ENCODE measurements around the gene NTPCR. TPM values are rescaled to one million over a fixed set of nuclear protein-coding genes. Genes with fewer than 3 reads are reported as not detected.

Gene NTPCR
- total and polyA plus RNA-seq, 7 donors = 34.8 to 75.1 (median 65.0) TPM

GRCh38 chr1:232944347-232944746, 6.1 kb upstream of the NTPCR start:
- Histone ChIP-seq H3K9me3 (no peaks in the 10 kb centered on the region), H3K4me3 (no peak overlapping the region), H3K27ac (no peak overlapping the region), H3K27me3 (ENCODE audit: insufficient read depth in 3 of 3, low read length in 2 of 3) (no peaks in the 10 kb centered on the region), H3K4me1 (no peaks in the 10 kb centered on the region), H3K36me3 (ENCODE audit: insufficient read depth in 1 of 2, low read depth in 1 of 2) (no peaks in the 10 kb centered on the region)
- no peak for TF ChIP-seq CTCF (IDR thresholded peaks at IDR 0.05)
- ATAC-seq = no peak
- no peak for DNase-seq
- 70 to 75% (median 75%) methylated on average over 5 of the region's 5 CpGs for WGBS, 3 donors
- intact Hi-C loops (cut with DNase I) = no loop called here

GRCh38 chr1:232949636-232950196, 695 bp upstream of the NTPCR start:
- H3K4me3 ChIP-seq = peak overlapping the region; percentile 94
- no peak for DNase-seq
- ATAC-seq = no peak
- intact Hi-C loops (cut with DNase I) = loop anchor here (5.0 to 10.0 kb wide), 3 partner anchors 142 to 315 kb away; partner anchors contain the start of genes MAP10 (in 1 of the 2) and SIPA1L2 (in 1 of the 2)
- peaks cover 19% of the 10 kb centered on the region for H3K4me1 ChIP-seq
- TF ChIP-seq CTCF (IDR thresholded peaks at IDR 0.05) = no peak
- H3K27me3 ChIP-seq (ENCODE audit: insufficient read depth in 3 of 3, low read length in 2 of 3) = no peaks in the 10 kb centered on the region
- H3K27ac ChIP-seq = peak overlapping the region; percentile 93
- H3K9me3 ChIP-seq = no peaks in the 10 kb centered on the region
- no peaks in the 10 kb centered on the region for H3K36me3 ChIP-seq (ENCODE audit: insufficient read depth in 1 of 2, low read depth in 1 of 2)
- WGBS, 3 donors = 82 to 86% (median 83%) methylated on average over 5 of the region's 5 CpGs

- intact Hi-C loops (cut with DNase I) = loop anchor here (5.0 to 10.0 kb wide), 3 partner anchors 144 to 316 kb away; partner anchors contain the start of genes MAP10 (in 1 of the 2) and SIPA1L2 (in 1 of the 2)
- Histone ChIP-seq H3K36me3 (ENCODE audit: insufficient read depth in 1 of 2, low read depth in 1 of 2) (peaks cover 0 to 9% of the 10 kb centered on the region in 2 donors), H3K4me3 (peak overlapping the region; percentile 94), H3K9me3 (no peaks in the 10 kb centered on the region), H3K4me1 (peaks cover 19% of the 10 kb centered on the region), H3K27ac (peak overlapping the region; percentile 93), H3K27me3 (ENCODE audit: insufficient read depth in 3 of 3, low read length in 2 of 3) (no peaks in the 10 kb centered on the region)
- ATAC-seq (peak; percentile 14 to 57 (median 40)), DNase-seq (no peak)
- TF ChIP-seq CTCF (IDR thresholded peaks at IDR 0.05) = no peak
- WGBS, 3 donors = 13 to 30% (median 23%) methylated on average over 5 of the region's 5 CpGs
These were observed 769 bp downstream of the NTPCR start for GRCh38 chr1:232951180-232951579.

- H3K27ac ChIP-seq = peak overlapping the region; percentile 93
- ATAC-seq (no peak), DNase-seq (no peak)
These were observed 1.2 kb downstream of the NTPCR start for GRCh38 chr1:232951605-232952004.

More at GRCh38 chr1:232951605-232952004, 1.2 kb downstream of the NTPCR start:
- intact Hi-C loops (cut with DNase I) = loop anchor here (5.0 to 10.0 kb wide), 3 partner anchors 144 to 317 kb away; partner anchors contain the start of genes MAP10 (in 1 of the 2) and SIPA1L2 (in 1 of the 2)
- H3K4me3 ChIP-seq = peak overlapping the region; percentile 94
- peaks cover 19% of the 10 kb centered on the region for H3K4me1 ChIP-seq
- no peak for TF ChIP-seq CTCF (IDR thresholded peaks at IDR 0.05)
- H3K36me3 ChIP-seq (ENCODE audit: insufficient read depth in 1 of 2, low read depth in 1 of 2) = peaks cover 0 to 14% of the 10 kb centered on the region in 2 donors
- 42 to 48% (median 42%) methylated on average over 1 of the region's 1 CpG for WGBS, 3 donors
- no peaks in the 10 kb centered on the region for H3K27me3 ChIP-seq (ENCODE audit: insufficient read depth in 3 of 3, low read length in 2 of 3)
- H3K9me3 ChIP-seq = no peaks in the 10 kb centered on the region
